NCI-H526 (cell line): ENCODE measurements around the gene NDST1.

Experiments
- DNase-seq, 2 experiments: peaks; one replicate each; lab custom pipeline; 2025; lab: John Stamatoyannopoulos, UW

The NDST1 gene

DNA sequence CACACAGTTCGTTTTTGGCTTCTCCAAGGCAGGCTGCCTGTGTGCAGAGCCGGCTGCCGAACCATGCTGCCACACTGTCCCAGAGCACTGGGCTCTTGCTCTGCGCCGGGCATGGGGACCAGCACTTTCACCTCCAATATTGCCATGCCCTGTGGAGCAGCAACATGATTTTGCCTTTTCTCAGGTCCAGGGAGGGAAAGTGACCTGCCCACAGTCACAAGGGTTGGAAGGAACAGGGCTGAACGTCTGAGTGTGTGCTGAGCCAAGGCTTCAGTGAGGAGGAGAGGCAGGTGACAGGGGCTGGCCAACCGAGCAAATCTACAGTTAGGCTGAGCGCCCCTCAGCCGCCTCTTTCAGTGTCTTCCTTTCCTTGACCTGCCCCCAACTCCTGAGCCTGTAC, 98.5 kb downstream of the NDST1 start:
- DNase-seq = no peak

DNA sequence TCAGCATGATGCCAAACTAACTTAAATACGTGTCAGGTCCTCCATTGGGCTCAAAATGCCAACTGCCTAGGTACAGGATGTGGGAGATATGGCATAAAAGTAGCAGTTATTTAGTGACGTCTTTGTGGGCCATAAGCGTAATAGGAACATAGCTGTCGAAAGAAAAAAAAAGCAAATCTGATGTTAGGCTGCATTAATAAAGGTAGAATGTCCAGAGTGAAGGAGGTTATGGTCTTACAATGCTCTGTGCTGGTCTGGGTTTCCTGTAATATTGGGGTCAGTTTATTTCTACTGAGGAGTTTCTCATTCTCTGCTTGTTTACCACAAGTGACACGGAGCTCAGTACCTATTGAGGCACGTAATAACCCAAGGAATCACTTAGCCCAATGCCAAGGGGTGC, 99.2 kb downstream of the NDST1 start:
- DNase-seq = no peak
